ENCODE measurements around the gene ASIC4. TPM values are rescaled to one million over a fixed set of nuclear protein-coding genes. Genes with fewer than 3 reads are reported as not detected.

ASIC4 gene
- total RNA-seq, 1 experiment from 2014 or later, result 0.11 TPM

GRCh38 chr2:219569635-219570034 lies 55.4 kb downstream of the ASIC4 start:
- peaks cover 24% of the 10 kb centered on the region for H3K4me1 ChIP-seq (ENCODE audit: insufficient read depth, low read length)
- H3K36me3 ChIP-seq (ENCODE audit: low read depth, low read length), result no peaks in the 10 kb centered on the region; the same call in 1 of the 2 replicates
- peak overlapping the region; percentile 86 for H3K4me2 ChIP-seq (ENCODE audit: low read length)
- intact Hi-C loops (cut with micrococcal nuclease), result loop anchor here (2.0 kb wide), 1 partner anchor 73 kb away; no protein-coding TSS in a partner anchor
- no peaks in the 10 kb centered on the region for H3F3A ChIP-seq (ENCODE audit: low read length, unreplicated experiment)
- no peak for TF ChIP-seq EZH2 (IDR thresholded peaks at IDR 0.05; ENCODE audit: low read length, unreplicated experiment)
- TF ChIP-seq CTCF (conservative IDR thresholded peaks at IDR 0.05; ENCODE audit: low read depth, low read length), result no peak
- no peak for TF ChIP-seq EZH2phosphoT487 (IDR thresholded peaks at IDR 0.05; ENCODE audit: borderline replicate concordance, low read length)
- no peaks in the 10 kb centered on the region for H3K27me3 ChIP-seq (ENCODE audit: low read length)
- 0 out of 2 replicates have a peak overlapping the region, but pooled peaks have one; percentile 50 for H2AFZ ChIP-seq (ENCODE audit: low read length)
- peak overlapping the region; percentile 72 for H3K4me3 ChIP-seq (ENCODE audit: low read length)
- H3K9me2 ChIP-seq (replicated peaks; ENCODE audit: low read length), result no peaks in the 10 kb centered on the region
- H3K9me3 ChIP-seq (ENCODE audit: low read length), result no peaks in the 10 kb centered on the region
- ChIA-PET POLR2A (ENCODE audit: unreplicated experiment) (no interaction called here), CTCF (no interaction called here)
- no peak overlapping the region for H3K27ac ChIP-seq (ENCODE audit: low read length)
- H4K20me1 ChIP-seq (ENCODE audit: low read length), result no peaks in the 10 kb centered on the region
- peak overlapping the region; percentile 74 for H3K9ac ChIP-seq (ENCODE audit: low read length)
- BruUV-seq (replicated peaks), result TSS peak; percentile 36
- no peak for DNase-seq
- H3K79me2 ChIP-seq (ENCODE audit: low read length), result peaks cover 20% of the 10 kb centered on the region
- ATAC-seq, result no peak

GRCh38 chr2:219570194-219570923 lies 56.1 kb downstream of the ASIC4 start:
- H3K9ac ChIP-seq (ENCODE audit: low read length), result peak overlapping the region; percentile 74
- intact Hi-C loops (cut with micrococcal nuclease), result loop anchor here (2.0 kb wide), 1 partner anchor 72 kb away; no protein-coding TSS in a partner anchor
- peak; percentile 56 for ATAC-seq

More at GRCh38 chr2:219570194-219570923, 56.1 kb downstream of the ASIC4 start:
- Histone ChIP-seq H3K79me2 (ENCODE audit: low read length) (peaks cover 20% of the 10 kb centered on the region), H3K4me3 (ENCODE audit: low read length) (peak overlapping the region; percentile 72), H3K27ac (ENCODE audit: low read length) (peak overlapping the region; percentile 68; the same call in 1 of the 2 replicates), H4K20me1 (ENCODE audit: low read length) (no peaks in the 10 kb centered on the region), H2AFZ (ENCODE audit: low read length) (peak overlapping the region; percentile 50), H3K36me3 (ENCODE audit: low read depth, low read length) (no peaks in the 10 kb centered on the region; the same call in 1 of the 2 replicates), H3K9me2 (replicated peaks; ENCODE audit: low read length) (no peaks in the 10 kb centered on the region), H3F3A (ENCODE audit: low read length, unreplicated experiment) (no peaks in the 10 kb centered on the region), H3K9me3 (ENCODE audit: low read length) (no peaks in the 10 kb centered on the region), H3K4me1 (ENCODE audit: insufficient read depth, low read length) (peaks cover 24% of the 10 kb centered on the region), H3K4me2 (ENCODE audit: low read length) (peak overlapping the region; percentile 86), H3K27me3 (ENCODE audit: low read length) (no peaks in the 10 kb centered on the region)
- POLR2A ChIA-PET (ENCODE audit: unreplicated experiment), result interaction anchor here (0.6 kb wide), 1 partner anchor 22 kb away, joined by 6 read pairs; no protein-coding TSS in a partner anchor
- CTCF ChIA-PET, result no interaction called here
- no TSS peak for BruUV-seq (replicated peaks)
- TF ChIP-seq CTCF (conservative IDR thresholded peaks at IDR 0.05; ENCODE audit: low read depth, low read length), result 0 out of 2 replicates have a peak, but pooled peaks have one; percentile 10
- no peak for TF ChIP-seq EZH2 (IDR thresholded peaks at IDR 0.05; ENCODE audit: low read length, unreplicated experiment)
- TF ChIP-seq EZH2phosphoT487 (IDR thresholded peaks at IDR 0.05; ENCODE audit: borderline replicate concordance, low read length), result 0 out of 2 replicates have a peak, but pooled peaks have one; percentile 40
- DNase-seq, result peak; percentile 47

All from PC-3 (cell line).